ENCODE results near the gene ARHGAP4. TPM values are rescaled to one million over a fixed set of nuclear protein-coding genes. Genes with fewer than 3 reads are reported as not detected.
A peak's percentile ranks its signal among the peaks of the same experiment; 100 is the strongest.

The ARHGAP4 gene
- total and polyA plus RNA-seq, 4 donors, result 14.9 to 26.5 (median 23.2) TPM

- Histone ChIP-seq H3K36me3 (ENCODE audit: control insufficient read depth, insufficient read depth, low read length) (peaks cover 38% of the 10 kb centered on the region), H3K9me3 (ENCODE audit: control insufficient read depth, insufficient read depth, low read length) (no peaks in the 10 kb centered on the region), H3K4me1 (ENCODE audit: control insufficient read depth, insufficient read depth, low read length) (peaks cover 54% of the 10 kb centered on the region), H3K27me3 (ENCODE audit: control insufficient read depth, insufficient read depth, low read length) (peaks cover 7% of the 10 kb centered on the region), H3K4me3 (ENCODE audit: low read depth, low read length) (no peak overlapping the region), H3K27ac (ENCODE audit: low read depth, low read length) (peak overlapping the region; percentile 76)
- DNase-seq (ENCODE audit: low read depth in 4 of 6, low spot score in 6 of 6), result no peak
- WGBS (ENCODE audit: insufficient coverage), result 100% methylated on average over 2 of the region's 9 CpGs
Measured at GRCh38 chrX:153928846-153929245, 2.8 kb upstream of the ARHGAP4 start.

- Histone ChIP-seq H3K27ac (ENCODE audit: low read depth, low read length) (peak overlapping the region; percentile 97), H3K27me3 (ENCODE audit: control insufficient read depth, insufficient read depth, low read length) (peaks cover 10% of the 10 kb centered on the region), H3K36me3 (ENCODE audit: control insufficient read depth, insufficient read depth, low read length) (peaks cover 38% of the 10 kb centered on the region), H3K4me1 (ENCODE audit: control insufficient read depth, insufficient read depth, low read length) (peaks cover 58% of the 10 kb centered on the region), H3K9me3 (ENCODE audit: control insufficient read depth, insufficient read depth, low read length) (no peaks in the 10 kb centered on the region), H3K4me3 (ENCODE audit: low read depth, low read length) (peak overlapping the region; percentile 48)
- DNase-seq (ENCODE audit: low read depth in 4 of 6, low spot score in 6 of 6), result peak; percentile 77 to 98 (median 92)
- 12% methylated on average over 73 of the region's 76 CpGs for WGBS (ENCODE audit: insufficient coverage)
Measured at GRCh38 chrX:153927922-153928760, 2.1 kb upstream of the ARHGAP4 start.

- Histone ChIP-seq H3K27me3 (ENCODE audit: control insufficient read depth, insufficient read depth, low read length) (peaks cover 10% of the 10 kb centered on the region), H3K4me1 (ENCODE audit: control insufficient read depth, insufficient read depth, low read length) (peaks cover 61% of the 10 kb centered on the region), H3K36me3 (ENCODE audit: control insufficient read depth, insufficient read depth, low read length) (peaks cover 35% of the 10 kb centered on the region), H3K27ac (ENCODE audit: low read depth, low read length) (peak overlapping the region; percentile 97), H3K9me3 (ENCODE audit: control insufficient read depth, insufficient read depth, low read length) (no peaks in the 10 kb centered on the region), H3K4me3 (ENCODE audit: low read depth, low read length) (peak overlapping the region; percentile 48)
- no peak for DNase-seq (ENCODE audit: low read depth in 4 of 6, low spot score in 6 of 6)
- 20% methylated on average over 8 of the region's 8 CpGs for WGBS (ENCODE audit: insufficient coverage)
Measured at GRCh38 chrX:153927672-153927921, 1.5 kb upstream of the ARHGAP4 start.

- H3K27ac ChIP-seq (ENCODE audit: low read depth, low read length), result peak overlapping the region; percentile 97
- peaks cover 61% of the 10 kb centered on the region for H3K4me1 ChIP-seq (ENCODE audit: control insufficient read depth, insufficient read depth, low read length)
- peaks cover 8% of the 10 kb centered on the region for H3K27me3 ChIP-seq (ENCODE audit: control insufficient read depth, insufficient read depth, low read length)
- WGBS (ENCODE audit: insufficient coverage), result 27% methylated on average over 21 of the region's 31 CpGs
- H3K9me3 ChIP-seq (ENCODE audit: control insufficient read depth, insufficient read depth, low read length), result no peaks in the 10 kb centered on the region
- H3K36me3 ChIP-seq (ENCODE audit: control insufficient read depth, insufficient read depth, low read length), result peaks cover 29% of the 10 kb centered on the region
- DNase-seq (ENCODE audit: low read depth in 4 of 6, low spot score in 6 of 6), result peak in 2 of 6 donors; percentile 52 to 62
- H3K4me3 ChIP-seq (ENCODE audit: low read depth, low read length), result peak overlapping the region; percentile 48
Measured at GRCh38 chrX:153926858-153927671, 1.0 kb upstream of the ARHGAP4 start.

GRCh38 chrX:153926552-153926857 lies 441 bp upstream of the ARHGAP4 start:
- WGBS (ENCODE audit: insufficient coverage), result 38% methylated on average over 2 of the region's 4 CpGs
- DNase-seq (ENCODE audit: low read depth in 4 of 6, low spot score in 6 of 6), result no peak
- H3K4me3 ChIP-seq (ENCODE audit: low read depth, low read length), result peak overlapping the region; percentile 48
- no peaks in the 10 kb centered on the region for H3K9me3 ChIP-seq (ENCODE audit: control insufficient read depth, insufficient read depth, low read length)
- peaks cover 24% of the 10 kb centered on the region for H3K36me3 ChIP-seq (ENCODE audit: control insufficient read depth, insufficient read depth, low read length)
- H3K4me1 ChIP-seq (ENCODE audit: control insufficient read depth, insufficient read depth, low read length), result peaks cover 66% of the 10 kb centered on the region
- peaks cover 9% of the 10 kb centered on the region for H3K27me3 ChIP-seq (ENCODE audit: control insufficient read depth, insufficient read depth, low read length)
- peak overlapping the region; percentile 97 for H3K27ac ChIP-seq (ENCODE audit: low read depth, low read length)

GRCh38 chrX:153925387-153925738 lies 701 bp downstream of the ARHGAP4 start:
- peaks cover 10% of the 10 kb centered on the region for H3K27me3 ChIP-seq (ENCODE audit: control insufficient read depth, insufficient read depth, low read length)
- 70% methylated on average over 4 of the region's 4 CpGs for WGBS (ENCODE audit: insufficient coverage)
- H3K4me3 ChIP-seq (ENCODE audit: low read depth, low read length), result no peak overlapping the region
- no peaks in the 10 kb centered on the region for H3K9me3 ChIP-seq (ENCODE audit: control insufficient read depth, insufficient read depth, low read length)
- no peak overlapping the region for H3K27ac ChIP-seq (ENCODE audit: low read depth, low read length)
- peaks cover 12% of the 10 kb centered on the region for H3K36me3 ChIP-seq (ENCODE audit: control insufficient read depth, insufficient read depth, low read length)
- DNase-seq (ENCODE audit: low read depth in 4 of 6, low spot score in 6 of 6), result no peak
- peaks cover 74% of the 10 kb centered on the region for H3K4me1 ChIP-seq (ENCODE audit: control insufficient read depth, insufficient read depth, low read length)

GRCh38 chrX:153924149-153924861 lies 1.8 kb downstream of the ARHGAP4 start:
- Histone ChIP-seq H3K27ac (ENCODE audit: low read depth, low read length) (no peak overlapping the region), H3K36me3 (ENCODE audit: control insufficient read depth, insufficient read depth, low read length) (peaks cover 2% of the 10 kb centered on the region), H3K9me3 (ENCODE audit: control insufficient read depth, insufficient read depth, low read length) (no peaks in the 10 kb centered on the region), H3K27me3 (ENCODE audit: control insufficient read depth, insufficient read depth, low read length) (peaks cover 10% of the 10 kb centered on the region), H3K4me3 (ENCODE audit: low read depth, low read length) (no peak overlapping the region), H3K4me1 (ENCODE audit: control insufficient read depth, insufficient read depth, low read length) (peaks cover 67% of the 10 kb centered on the region)
- DNase-seq (ENCODE audit: low read depth in 4 of 6, low spot score in 6 of 6), result peak in 2 of 6 donors; percentile 32 to 46
- 56% methylated on average over 13 of the region's 14 CpGs for WGBS (ENCODE audit: insufficient coverage)

- peaks cover 10% of the 10 kb centered on the region for H3K27me3 ChIP-seq (ENCODE audit: control insufficient read depth, insufficient read depth, low read length)
Measured at GRCh38 chrX:153922932-153923857, 2.9 kb downstream of the ARHGAP4 start.

More at GRCh38 chrX:153922932-153923857, 2.9 kb downstream of the ARHGAP4 start:
- DNase-seq (ENCODE audit: low read depth in 4 of 6, low spot score in 6 of 6), result peak in 2 of 6 donors; percentile 65 to 71
- WGBS (ENCODE audit: insufficient coverage), result 50% methylated on average over 23 of the region's 25 CpGs
- Histone ChIP-seq H3K36me3 (ENCODE audit: control insufficient read depth, insufficient read depth, low read length) (peaks cover 5% of the 10 kb centered on the region), H3K27ac (ENCODE audit: low read depth, low read length) (no peak overlapping the region), H3K4me3 (ENCODE audit: low read depth, low read length) (no peak overlapping the region), H3K9me3 (ENCODE audit: control insufficient read depth, insufficient read depth, low read length) (no peaks in the 10 kb centered on the region), H3K4me1 (ENCODE audit: control insufficient read depth, insufficient read depth, low read length) (peaks cover 59% of the 10 kb centered on the region)

Data from spinal cord (tissue), 10 donors.